Natural killer cell treated with Interleukin-12 subunit alpha and Interleukin-12 subunit beta and Interleukin-15 and Interleukin-18, amount 100 ng/mL, for 72 hours (primary cell): ENCODE measurements around the gene LRP2BP. TPM values are rescaled to one million over a fixed set of nuclear protein-coding genes. Genes with fewer than 3 reads are reported as not detected.
"Not testable (repeated sequence)": the region's sequence is repeated elsewhere in the genome, so short reads cannot be mapped to it uniquely, and the experiment has no call there.

ENCODE experiments used
- ATAC-seq, 2 donors: fragments of 150-1000 bp; cut with Tn5 transposase in 1 of 2; sonication (Bioruptor Pico), chemical (Tn5 transposase) in 1 of 2; 2 replicates each; pipeline ENCODE4 v1.10.0; 2021
- DNase-seq: peaks from one replicate; pipeline ENCODE4 v3.0.0; 2022; ENCODE audit warnings: low spot score
- H3K27ac Mint-ChIP-seq, 2 donors: 1 replicate in 1 of 2; 2 replicates in 1 of 2; pipeline ENCODE4 v1.8.0; 2022; ENCODE audit warnings: mixed read lengths in 2 of 2, mild to moderate bottlenecking in 1 of 2, moderate library complexity in 1 of 2
- H3K27me3 Mint-ChIP-seq, 2 donors: 1 replicate in 1 of 2; 2 replicates in 1 of 2; pipeline ENCODE4 v1.8.0; 2022; ENCODE audit warnings: mixed read lengths in 2 of 2
- H3K36me3 Mint-ChIP-seq: one replicate; pipeline ENCODE4 v1.8.0; 2022; ENCODE audit warnings: mixed read lengths
- H3K4me1 Mint-ChIP-seq, 2 donors: 1 replicate in 1 of 2; 2 replicates in 1 of 2; pipeline ENCODE4 v1.8.0; 2022; ENCODE audit warnings: low read depth in 2 of 2, mixed read lengths in 2 of 2, mild to moderate bottlenecking in 1 of 2
- H3K4me3 Mint-ChIP-seq: one replicate; pipeline ENCODE4 v1.8.0; 2022; ENCODE audit warnings: mixed read lengths
- H3K9me3 Mint-ChIP-seq: 2 replicates; pipeline ENCODE4 v1.8.0; 2022; ENCODE audit warnings: mixed read lengths
- total RNA-seq, 2 donors: library from RNA; stranded (reverse); gene quantifications; one replicate each; pipeline ENCODE4 v1.2.3, GENCODE V29; 2022

Gene LRP2BP
- total RNA-seq, 2 donors from 2014 or later = 0.45 to 1.2 TPM

GRCh38 chr4:185363251-185363650 is 32.5 kb downstream of the LRP2BP start:
- H3K27me3 Mint-ChIP-seq = no peaks in the 10 kb centered on the region

GRCh38 chr4:185362570-185362969 is 33.2 kb downstream of the LRP2BP start:
- not testable (repeated sequence) for DNase-seq, ATAC-seq, H3K4me3 Mint-ChIP-seq, H3K27ac Mint-ChIP-seq, H3K4me1 Mint-ChIP-seq, H3K36me3 Mint-ChIP-seq, H3K27me3 Mint-ChIP-seq, H3K9me3 Mint-ChIP-seq

More at GRCh38 chr4:185363251-185363650, 32.5 kb downstream of the LRP2BP start:
- H3K4me3 Mint-ChIP-seq = no peak overlapping the region
- no peaks in the 10 kb centered on the region for H3K36me3 Mint-ChIP-seq
- H3K4me1 Mint-ChIP-seq = no peaks in the 10 kb centered on the region
- no peak for ATAC-seq
- no peaks in the 10 kb centered on the region for H3K9me3 Mint-ChIP-seq
- H3K27ac Mint-ChIP-seq = no peak overlapping the region
- no peak for DNase-seq

- H3K36me3 Mint-ChIP-seq = no peaks in the 10 kb centered on the region
- H3K27me3 Mint-ChIP-seq = no peaks in the 10 kb centered on the region
- DNase-seq = no peak
- H3K4me1 Mint-ChIP-seq = no peaks in the 10 kb centered on the region
- H3K4me3 Mint-ChIP-seq = no peak overlapping the region
- H3K9me3 Mint-ChIP-seq = no peaks in the 10 kb centered on the region
- no peak overlapping the region for H3K27ac Mint-ChIP-seq
- no peak for ATAC-seq
Measured at GRCh38 chr4:185361872-185362271, 33.9 kb downstream of the LRP2BP start.

- Mint-ChIP-seq H3K4me3 (no peak overlapping the region), H3K27me3 (no peaks in the 10 kb centered on the region), H3K27ac (no peak overlapping the region), H3K4me1 (no peaks in the 10 kb centered on the region), H3K9me3 (no peaks in the 10 kb centered on the region), H3K36me3 (no peaks in the 10 kb centered on the region)
- ATAC-seq (no peak), DNase-seq (no peak)
Measured at GRCh38 chr4:185359767-185360446, 35.8 kb downstream of the LRP2BP start.

- Mint-ChIP-seq H3K36me3 (no peaks in the 10 kb centered on the region), H3K4me1 (no peaks in the 10 kb centered on the region)
- no peak for ATAC-seq
Measured at GRCh38 chr4:185358959-185359358, 36.8 kb downstream of the LRP2BP start.

GRCh38 chr4:185358514-185358913 is 37.2 kb downstream of the LRP2BP start:
- Mint-ChIP-seq H3K36me3 (no peaks in the 10 kb centered on the region), H3K27ac (no peak overlapping the region), H3K27me3 (no peaks in the 10 kb centered on the region), H3K4me1 (no peaks in the 10 kb centered on the region), H3K4me3 (no peak overlapping the region), H3K9me3 (no peaks in the 10 kb centered on the region)
- ATAC-seq (no peak), DNase-seq (no peak)

More at GRCh38 chr4:185358959-185359358, 36.8 kb downstream of the LRP2BP start:
- Mint-ChIP-seq H3K27ac (no peak overlapping the region), H3K27me3 (no peaks in the 10 kb centered on the region), H3K4me3 (no peak overlapping the region), H3K9me3 (no peaks in the 10 kb centered on the region)
- DNase-seq = no peak

GRCh38 chr4:185357733-185358440 is 37.8 kb downstream of the LRP2BP start:
- Mint-ChIP-seq H3K27me3 (no peaks in the 10 kb centered on the region), H3K9me3 (no peaks in the 10 kb centered on the region), H3K27ac (no peak overlapping the region), H3K4me3 (no peak overlapping the region), H3K36me3 (no peaks in the 10 kb centered on the region), H3K4me1 (no peaks in the 10 kb centered on the region)
- DNase-seq (no peak), ATAC-seq (no peak)

GRCh38 chr4:185357211-185357610 is 38.5 kb downstream of the LRP2BP start:
- DNase-seq (no peak), ATAC-seq (no peak)
- H3K9me3 Mint-ChIP-seq = no peaks in the 10 kb centered on the region
- no peak overlapping the region for H3K4me3 Mint-ChIP-seq
- H3K27me3 Mint-ChIP-seq = no peaks in the 10 kb centered on the region
- H3K27ac Mint-ChIP-seq = no peak overlapping the region
- H3K4me1 Mint-ChIP-seq = peaks cover 0 to 4% of the 10 kb centered on the region in 2 donors
- H3K36me3 Mint-ChIP-seq = peaks cover 5% of the 10 kb centered on the region

GRCh38 chr4:185352741-185353140 is 43.0 kb downstream of the LRP2BP start:
- Mint-ChIP-seq H3K4me1 (peaks cover 0 to 4% of the 10 kb centered on the region in 2 donors), H3K27me3 (no peaks in the 10 kb centered on the region), H3K36me3 (peaks cover 21% of the 10 kb centered on the region), H3K9me3 (no peaks in the 10 kb centered on the region), H3K27ac (no peak overlapping the region), H3K4me3 (no peak overlapping the region)
- DNase-seq (no peak), ATAC-seq (no peak)

- Mint-ChIP-seq H3K27ac (no peak overlapping the region), H3K36me3 (peaks cover 25% of the 10 kb centered on the region), H3K4me1 (peaks cover 0 to 4% of the 10 kb centered on the region in 2 donors), H3K4me3 (no peak overlapping the region), H3K9me3 (no peaks in the 10 kb centered on the region), H3K27me3 (no peaks in the 10 kb centered on the region)
- ATAC-seq = no peak
- no peak for DNase-seq
Measured at GRCh38 chr4:185352202-185352601, 43.5 kb downstream of the LRP2BP start.

GRCh38 chr4:185351691-185352090 is 44.0 kb downstream of the LRP2BP start:
- Mint-ChIP-seq H3K4me1 (peaks cover 0 to 4% of the 10 kb centered on the region in 2 donors), H3K27ac (no peak overlapping the region), H3K27me3 (no peaks in the 10 kb centered on the region), H3K4me3 (no peak overlapping the region), H3K36me3 (peaks cover 30% of the 10 kb centered on the region), H3K9me3 (no peaks in the 10 kb centered on the region)
- ATAC-seq (no peak), DNase-seq (no peak)

GRCh38 chr4:185346975-185347601 is 48.6 kb downstream of the LRP2BP start:
- Mint-ChIP-seq H3K4me1 (peaks cover 15 to 28% of the 10 kb centered on the region in 2 donors), H3K27me3 (no peaks in the 10 kb centered on the region), H3K36me3 (peaks cover 29% of the 10 kb centered on the region), H3K4me3 (no peak overlapping the region), H3K9me3 (no peaks in the 10 kb centered on the region), H3K27ac (no peak overlapping the region)
- ATAC-seq (no peak), DNase-seq (no peak)

- H3K27ac Mint-ChIP-seq = peak overlapping the region; percentile 78 to 79
- no peaks in the 10 kb centered on the region for H3K27me3 Mint-ChIP-seq
- H3K4me3 Mint-ChIP-seq = peak overlapping the region; percentile 42
- ATAC-seq (peak; percentile 60 to 61), DNase-seq (no peak)
- peaks cover 15 to 41% of the 10 kb centered on the region in 2 donors for H3K4me1 Mint-ChIP-seq
- H3K9me3 Mint-ChIP-seq = no peaks in the 10 kb centered on the region
- H3K36me3 Mint-ChIP-seq = peaks cover 31% of the 10 kb centered on the region
Measured at GRCh38 chr4:185344743-185345538, 50.8 kb downstream of the LRP2BP start.
